GM19455 (cell line): ENCODE results near the gene UBE4A.
A peak's percentile ranks its signal among the peaks of the same experiment; 100 is the strongest.

Experiments
- ATAC-seq: cut with Tn5 transposase; IDR thresholded peaks from one replicate; pipeline ENCODE4 v1.9.1; 2021; ENCODE audit not compliant: unreplicated experiment

UBE4A gene, protein sequence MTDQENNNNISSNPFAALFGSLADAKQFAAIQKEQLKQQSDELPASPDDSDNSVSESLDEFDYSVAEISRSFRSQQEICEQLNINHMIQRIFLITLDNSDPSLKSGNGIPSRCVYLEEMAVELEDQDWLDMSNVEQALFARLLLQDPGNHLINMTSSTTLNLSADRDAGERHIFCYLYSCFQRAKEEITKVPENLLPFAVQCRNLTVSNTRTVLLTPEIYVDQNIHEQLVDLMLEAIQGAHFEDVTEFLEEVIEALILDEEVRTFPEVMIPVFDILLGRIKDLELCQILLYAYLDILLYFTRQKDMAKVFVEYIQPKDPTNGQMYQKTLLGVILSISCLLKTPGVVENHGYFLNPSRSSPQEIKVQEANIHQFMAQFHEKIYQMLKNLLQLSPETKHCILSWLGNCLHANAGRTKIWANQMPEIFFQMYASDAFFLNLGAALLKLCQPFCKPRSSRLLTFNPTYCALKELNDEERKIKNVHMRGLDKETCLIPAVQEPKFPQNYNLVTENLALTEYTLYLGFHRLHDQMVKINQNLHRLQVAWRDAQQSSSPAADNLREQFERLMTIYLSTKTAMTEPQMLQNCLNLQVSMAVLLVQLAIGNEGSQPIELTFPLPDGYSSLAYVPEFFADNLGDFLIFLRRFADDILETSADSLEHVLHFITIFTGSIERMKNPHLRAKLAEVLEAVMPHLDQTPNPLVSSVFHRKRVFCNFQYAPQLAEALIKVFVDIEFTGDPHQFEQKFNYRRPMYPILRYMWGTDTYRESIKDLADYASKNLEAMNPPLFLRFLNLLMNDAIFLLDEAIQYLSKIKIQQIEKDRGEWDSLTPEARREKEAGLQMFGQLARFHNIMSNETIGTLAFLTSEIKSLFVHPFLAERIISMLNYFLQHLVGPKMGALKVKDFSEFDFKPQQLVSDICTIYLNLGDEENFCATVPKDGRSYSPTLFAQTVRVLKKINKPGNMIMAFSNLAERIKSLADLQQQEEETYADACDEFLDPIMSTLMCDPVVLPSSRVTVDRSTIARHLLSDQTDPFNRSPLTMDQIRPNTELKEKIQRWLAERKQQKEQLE

DNA sequence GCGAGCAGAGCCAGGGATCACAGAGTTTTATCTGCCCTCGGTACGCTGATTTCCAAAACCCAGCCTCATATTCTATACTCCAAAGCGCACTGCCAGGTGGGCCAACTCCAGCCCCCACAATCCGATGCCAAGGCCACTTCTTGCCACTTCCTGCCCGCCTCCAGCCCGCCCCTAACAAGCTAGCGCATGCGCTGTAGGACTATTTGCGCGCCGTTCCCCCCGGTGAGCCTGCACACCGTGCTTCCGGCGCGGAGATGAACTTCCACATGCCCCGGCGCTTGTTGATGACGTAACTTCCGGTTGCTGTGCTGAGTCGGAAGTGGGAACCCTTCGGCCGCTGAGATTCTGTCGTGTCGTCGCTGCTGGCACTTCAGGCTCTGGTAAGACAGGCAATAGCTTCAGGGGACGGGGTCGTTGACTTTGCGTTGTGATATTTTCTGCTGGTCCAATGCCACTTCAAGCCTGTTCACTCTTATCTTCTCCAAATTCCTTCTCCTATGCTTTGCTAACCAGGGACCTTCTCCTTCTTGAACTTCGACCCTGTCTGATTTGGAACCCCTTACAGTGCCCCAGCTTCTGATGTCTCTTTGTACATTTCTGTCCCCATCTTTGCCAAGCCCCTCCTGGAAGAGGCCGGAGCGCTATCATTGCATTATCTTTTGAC lies at the start of gene UBE4A:
UBE4A (plus strand) TSS at position 306 of the 664 bp plus-strand sequence. CDS start 5,481 bp downstream, outside the sequence.
- ATAC-seq = peak; percentile 87

DNA sequence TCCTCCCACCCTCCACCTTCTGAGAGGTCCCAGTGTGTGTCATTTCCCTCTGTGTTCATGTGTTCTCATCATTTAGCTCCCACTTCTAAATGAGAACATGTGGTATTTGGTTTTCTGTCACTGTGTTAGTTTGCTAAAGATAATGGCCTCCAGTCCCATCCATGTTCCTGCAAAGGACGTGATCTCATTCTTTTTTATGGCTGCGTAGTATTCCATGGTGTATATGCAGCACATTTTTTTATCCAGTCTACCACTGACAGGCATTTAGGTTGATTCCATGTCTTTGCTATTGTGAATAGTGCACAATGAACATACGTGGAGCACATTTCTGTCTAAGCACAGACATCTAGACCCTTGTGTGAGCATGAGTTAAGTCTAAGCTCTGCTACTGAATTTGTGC lies 49.1 kb upstream of the UBE4A start:
- ATAC-seq = no peak

DNA sequence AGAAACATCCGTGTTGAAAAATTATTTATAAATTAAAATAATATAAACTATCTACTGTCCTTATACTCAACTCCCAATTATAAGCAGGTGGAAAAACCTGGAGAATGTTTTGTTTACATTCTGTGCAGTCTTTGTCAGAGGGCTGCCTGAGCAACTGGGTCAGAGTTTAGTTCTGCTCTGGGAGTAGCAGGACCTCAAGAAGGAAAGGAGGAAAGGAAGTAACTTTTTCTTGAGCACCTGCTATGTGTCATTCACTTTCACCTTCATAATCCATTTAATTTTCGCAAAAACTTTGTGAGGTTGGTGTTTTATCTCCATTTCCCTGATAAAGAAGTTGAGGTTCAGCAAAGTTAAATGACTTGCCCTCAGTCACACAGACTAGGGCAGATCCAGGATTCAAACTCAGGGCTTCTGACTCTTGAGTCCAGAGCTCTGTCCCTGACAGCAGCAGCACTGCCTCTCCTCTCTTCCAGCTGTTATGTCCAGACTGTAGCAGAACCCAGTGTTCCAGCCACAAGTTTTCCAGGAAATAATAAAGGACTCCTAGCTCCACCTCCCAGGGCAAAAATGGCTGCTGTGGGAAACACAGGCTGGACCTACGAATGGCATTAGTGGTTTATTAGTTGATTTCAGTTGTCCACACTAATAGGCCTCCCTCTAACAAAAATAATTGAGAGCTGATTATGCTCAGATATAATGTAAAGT lies 48.5 kb upstream of the UBE4A start:
- ATAC-seq = no peak

DNA sequence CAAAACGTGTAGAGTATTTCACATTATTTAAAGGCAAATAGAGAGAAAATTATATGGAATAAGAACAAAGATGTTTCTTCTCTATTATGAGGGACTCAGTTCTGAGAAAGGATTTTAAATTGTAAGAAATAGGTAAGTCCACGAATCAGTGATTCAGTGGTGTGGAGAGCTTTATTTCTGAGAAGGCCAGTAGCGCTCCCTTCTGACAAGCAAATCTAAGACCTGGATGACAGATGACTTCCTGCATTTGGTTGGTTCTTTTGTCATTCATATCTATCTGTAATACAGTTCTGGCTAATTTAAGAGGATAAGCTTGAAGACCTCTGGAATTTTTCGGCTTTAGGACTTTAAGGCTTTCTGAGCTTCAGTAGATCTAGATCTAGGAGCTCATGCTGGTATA lies 47.9 kb upstream of the UBE4A start:
- no peak for ATAC-seq

DNA sequence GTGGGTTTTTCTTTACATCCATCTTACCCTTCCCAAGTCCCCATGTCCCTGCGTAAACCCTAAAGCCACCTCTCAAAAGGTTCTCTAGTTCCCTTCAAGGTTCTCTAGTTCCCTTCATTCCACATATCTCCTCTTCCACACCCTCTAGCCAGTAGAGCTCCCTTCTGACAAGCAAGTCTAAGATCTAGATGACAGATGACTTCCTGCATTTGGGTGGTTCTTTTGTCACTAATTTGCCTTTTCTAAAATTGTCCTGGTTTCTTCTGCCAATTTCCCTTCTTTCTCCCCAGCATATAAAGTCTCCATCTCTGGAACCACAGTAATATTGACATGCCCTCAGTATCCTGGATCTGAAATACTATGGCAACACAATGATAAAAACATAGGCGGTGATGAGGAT lies 47.1 kb upstream of the UBE4A start:
- no peak for ATAC-seq

DNA sequence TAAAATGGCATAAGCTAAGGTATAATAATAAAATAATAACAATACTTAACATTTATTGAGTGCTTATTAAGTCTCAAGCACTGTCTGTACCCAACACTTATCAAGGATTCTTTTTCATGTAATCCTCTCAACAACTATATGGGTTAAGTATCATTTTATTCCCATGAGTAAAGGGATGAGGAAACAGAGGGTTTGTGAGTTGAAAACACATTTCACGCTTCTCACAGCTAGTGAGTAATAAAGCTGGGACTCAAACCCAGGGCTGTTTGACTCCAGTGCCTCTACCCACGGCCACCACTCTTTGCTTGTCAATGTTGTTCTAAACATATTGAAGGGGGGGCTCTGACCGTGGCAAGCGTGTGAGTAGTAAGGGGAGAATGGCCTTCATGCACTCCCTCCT lies 46.2 kb upstream of the UBE4A start:
- no peak for ATAC-seq

DNA sequence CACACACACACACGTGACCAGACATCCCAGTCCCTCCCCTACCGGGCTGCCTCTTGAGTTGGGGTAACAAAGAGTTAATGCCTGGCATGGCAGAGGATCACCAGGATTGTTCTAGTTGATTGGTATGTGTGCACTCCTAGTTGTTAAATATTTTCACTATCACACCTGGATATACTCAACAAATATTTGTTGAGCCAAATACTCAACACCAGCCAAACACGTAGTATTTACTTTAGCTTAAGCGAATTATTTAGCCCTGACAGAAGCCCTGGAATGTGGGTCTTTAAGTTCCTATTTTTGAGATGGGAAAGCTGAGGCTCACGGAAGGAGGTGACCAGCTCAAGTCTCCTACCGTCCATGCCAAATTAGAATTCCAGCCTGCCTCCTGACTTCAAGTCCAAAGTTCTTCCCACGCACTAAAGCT lies 44.4 kb upstream of the UBE4A start:
- no peak for ATAC-seq

DNA sequence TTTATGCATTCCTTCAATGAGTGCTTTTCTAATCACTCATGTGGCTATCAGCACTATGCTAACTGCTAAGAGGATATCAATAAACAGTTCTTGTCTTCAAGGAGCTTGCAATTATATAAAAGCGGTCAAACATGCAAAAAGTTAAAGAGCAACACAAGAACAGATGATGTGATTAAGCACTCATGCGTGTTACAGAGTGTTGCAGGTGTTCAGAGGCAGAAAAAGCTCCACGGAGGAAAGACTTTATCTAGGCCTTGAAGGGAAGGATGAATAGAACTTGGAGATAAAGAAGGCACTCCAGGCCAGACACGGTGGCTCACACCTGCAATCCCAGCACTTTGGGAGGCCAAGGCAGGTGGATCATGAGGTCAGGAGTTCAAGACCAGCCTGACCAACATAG lies 41.3 kb upstream of the UBE4A start:
- no peak for ATAC-seq

DNA sequence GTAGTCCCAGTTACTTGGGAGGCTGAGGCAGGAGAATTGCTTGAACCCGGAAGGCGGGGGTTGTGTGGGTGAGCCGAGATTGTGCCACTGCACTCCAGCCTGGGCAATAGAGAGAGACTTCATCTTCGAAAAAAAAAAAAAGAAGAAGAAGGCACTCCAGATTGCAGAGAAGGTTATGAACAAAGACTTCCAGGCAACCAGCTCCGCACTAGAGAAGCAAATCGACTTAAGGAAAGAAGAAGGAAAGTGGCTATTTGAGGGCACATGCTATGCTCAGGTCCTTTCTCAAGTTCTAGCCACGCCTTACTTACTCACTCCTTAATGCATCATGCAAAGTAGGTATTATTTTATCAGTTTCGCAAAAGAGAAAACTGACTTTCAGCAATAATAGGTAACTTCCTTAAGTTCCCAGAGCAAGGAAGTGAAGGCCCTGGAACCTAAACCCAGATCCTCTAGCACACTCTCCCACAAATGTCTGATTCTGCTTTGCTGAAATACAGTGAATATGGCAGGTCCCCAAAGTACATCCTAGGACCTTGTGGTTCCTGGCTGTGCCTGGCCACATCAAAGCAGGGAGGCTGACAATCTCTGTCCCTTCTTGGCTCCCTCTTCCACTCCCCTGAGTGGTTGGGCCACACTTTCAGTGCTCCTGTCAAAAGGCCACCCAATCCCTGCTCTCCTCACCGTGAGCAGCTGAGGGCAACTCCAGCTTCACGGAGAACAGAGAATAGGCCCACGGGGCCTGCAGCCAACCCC lies 40.6 kb upstream of the UBE4A start:
- ATAC-seq = no peak

DNA sequence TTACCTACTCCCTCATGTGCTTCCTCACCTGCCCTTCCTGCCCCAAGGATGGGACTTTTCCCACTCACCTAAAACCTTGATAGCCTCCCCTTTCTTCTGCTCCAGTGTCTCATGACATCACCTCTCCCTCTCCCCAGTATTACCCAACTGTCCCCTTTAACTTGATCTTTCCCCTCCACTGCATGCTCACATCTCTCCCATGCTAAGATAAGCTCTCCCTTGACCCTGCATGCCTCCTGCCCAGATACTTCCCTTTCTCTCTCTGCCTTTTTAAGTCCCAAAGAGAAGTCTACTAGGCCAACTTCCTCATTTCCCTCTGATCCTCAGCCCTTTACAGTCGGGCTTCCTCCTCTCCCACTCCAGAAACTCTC lies 40.1 kb upstream of the UBE4A start:
- ATAC-seq = no peak

DNA sequence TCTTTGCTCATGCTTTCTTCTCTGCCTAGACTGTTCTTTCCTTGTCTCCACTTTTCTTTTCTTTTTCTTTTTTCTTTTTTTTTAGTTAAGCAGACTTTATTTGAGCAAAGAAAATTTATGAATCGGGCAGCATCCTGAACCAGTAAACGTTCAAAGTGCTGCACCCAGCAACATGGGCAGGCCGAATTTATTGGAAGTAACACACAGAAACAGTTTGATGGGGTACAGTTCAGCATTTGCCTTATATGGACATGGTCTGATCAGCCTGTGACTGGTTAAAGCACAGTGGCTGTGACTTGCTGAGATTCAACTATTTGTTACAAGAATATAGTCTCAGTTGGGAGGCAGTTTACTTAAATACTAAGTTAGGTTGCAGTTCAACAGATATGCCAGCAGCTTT lies 38.9 kb upstream of the UBE4A start:
- no peak for ATAC-seq

DNA sequence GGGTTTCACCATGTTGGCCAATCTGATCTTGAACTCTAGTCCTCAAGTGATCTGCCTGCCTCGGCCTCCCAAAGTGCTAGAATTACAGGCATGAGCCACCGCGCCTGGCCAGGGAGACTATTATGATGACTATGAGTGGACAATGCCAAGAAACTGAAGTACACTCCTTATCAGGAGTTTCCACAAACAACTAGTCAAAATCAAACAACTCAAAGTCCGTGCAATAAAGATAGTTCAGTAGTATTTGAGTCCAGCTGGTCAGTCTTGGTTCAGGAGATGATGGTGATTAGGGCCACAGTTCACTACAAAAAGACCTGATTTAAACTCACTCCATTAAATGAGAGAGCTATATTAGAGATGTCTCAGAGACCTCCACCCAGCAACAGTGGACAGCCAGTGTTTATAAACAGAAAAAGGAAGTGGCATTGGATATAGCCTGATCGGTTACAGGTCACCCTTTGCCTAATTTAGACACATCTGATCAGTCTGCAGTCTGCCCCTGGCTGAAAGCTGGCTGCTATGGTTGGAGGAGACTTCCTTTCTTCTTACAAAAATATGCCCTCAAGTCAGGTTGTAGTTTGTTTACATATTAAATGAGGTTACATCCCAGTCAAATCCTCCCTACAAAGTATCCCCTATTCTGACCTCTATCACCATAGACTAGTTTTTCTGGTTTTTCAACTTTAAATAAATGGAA lies 37.9 kb upstream of the UBE4A start:
- ATAC-seq = no peak

DNA sequence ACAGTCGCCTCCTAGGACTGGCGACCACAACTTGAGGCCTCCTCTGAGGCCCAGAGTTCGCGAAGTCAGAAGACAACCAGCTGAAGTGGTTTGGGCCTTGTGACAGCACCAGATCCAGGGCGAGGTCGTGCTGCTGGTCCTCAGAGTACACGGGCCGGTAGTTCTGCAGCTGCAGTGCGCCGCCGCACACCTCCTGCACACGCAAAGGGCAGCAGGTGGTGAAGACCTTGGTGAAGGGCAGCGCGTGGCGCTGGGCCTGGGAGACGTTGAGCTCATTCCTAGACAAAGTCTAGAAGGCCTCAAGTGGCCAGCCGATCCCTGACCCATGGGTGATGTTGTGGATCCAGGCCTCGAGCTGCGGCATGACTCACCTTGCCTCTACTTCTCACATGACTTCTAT lies 36.7 kb upstream of the UBE4A start:
- no peak for ATAC-seq

DNA sequence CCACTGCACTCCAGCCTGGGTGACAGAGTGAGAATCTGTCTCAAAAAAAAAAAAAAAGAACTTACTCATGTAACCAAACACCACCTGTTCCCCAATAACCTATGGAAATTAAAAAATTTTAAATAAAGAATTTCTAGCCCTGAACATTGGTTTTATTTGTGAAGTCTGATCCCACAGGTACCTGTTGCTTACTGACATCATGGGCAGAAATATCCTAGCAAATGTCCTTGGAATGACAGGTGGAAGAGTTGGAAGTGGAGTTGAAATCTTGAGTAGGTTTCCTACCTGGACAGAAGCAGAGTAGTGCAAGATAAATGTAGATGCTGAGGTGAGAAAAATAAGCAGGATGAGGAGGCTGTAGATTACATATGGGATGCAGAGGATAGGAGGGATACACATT lies 34.1 kb upstream of the UBE4A start:
- ATAC-seq = no peak

DNA sequence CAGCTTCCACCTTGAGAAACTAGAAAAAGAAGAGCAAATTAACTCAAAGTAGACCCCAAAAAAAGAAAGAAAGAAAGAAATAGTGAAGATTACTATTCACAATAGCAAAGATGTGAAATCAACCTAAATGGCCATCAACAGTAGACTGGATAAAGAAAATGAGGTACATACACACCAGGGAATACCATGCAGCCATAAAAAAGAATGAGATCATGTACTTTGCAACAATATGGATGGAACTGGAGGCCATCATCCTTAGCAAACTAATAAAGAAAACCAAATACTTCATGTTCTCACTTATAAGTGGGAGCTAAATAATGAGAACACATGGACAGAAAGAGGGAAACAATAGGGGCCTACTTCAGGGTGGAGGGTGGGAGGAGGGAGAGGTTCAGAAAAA lies 30.7 kb upstream of the UBE4A start:
- ATAC-seq = no peak

DNA sequence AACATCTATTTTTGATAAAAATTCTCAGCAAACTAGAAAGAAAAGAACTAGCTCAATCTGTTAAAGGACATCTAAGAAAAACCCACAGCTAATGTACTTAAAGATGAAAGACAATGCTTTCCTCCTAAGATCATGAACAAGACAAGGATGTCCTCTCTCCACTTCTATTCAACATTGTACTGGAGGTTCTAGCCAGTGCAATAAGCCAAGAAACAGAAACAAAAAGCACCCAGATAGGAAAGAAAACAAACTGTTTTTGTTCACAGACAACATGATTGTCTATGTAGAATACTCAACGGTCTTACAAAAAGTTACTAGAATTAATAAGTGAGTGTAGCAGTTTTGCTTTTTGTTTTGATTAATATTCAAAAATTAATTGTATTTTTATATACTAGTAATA lies 24.7 kb upstream of the UBE4A start:
- ATAC-seq = no peak

DNA sequence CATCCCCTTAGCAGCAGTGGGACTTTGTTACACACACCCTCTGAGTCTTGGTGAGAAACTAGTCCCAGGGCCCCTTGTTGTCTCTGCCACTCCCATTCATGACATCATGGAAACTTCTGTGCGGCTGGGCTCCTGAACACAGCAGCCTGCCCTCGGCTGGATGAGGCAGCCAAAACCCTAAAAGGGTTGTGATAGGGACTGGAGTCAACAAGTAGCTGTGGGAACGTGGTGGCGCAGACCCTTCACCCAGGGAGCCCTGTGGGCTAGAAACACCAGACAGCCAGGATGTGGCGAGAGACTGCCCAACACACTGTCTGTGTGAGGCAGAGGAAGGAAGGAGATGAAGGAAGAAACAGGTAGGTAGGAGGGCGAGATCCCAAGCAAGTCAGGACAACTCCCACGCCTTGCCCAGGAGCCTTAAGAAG lies 20.8 kb upstream of the UBE4A start:
- no peak for ATAC-seq

DNA sequence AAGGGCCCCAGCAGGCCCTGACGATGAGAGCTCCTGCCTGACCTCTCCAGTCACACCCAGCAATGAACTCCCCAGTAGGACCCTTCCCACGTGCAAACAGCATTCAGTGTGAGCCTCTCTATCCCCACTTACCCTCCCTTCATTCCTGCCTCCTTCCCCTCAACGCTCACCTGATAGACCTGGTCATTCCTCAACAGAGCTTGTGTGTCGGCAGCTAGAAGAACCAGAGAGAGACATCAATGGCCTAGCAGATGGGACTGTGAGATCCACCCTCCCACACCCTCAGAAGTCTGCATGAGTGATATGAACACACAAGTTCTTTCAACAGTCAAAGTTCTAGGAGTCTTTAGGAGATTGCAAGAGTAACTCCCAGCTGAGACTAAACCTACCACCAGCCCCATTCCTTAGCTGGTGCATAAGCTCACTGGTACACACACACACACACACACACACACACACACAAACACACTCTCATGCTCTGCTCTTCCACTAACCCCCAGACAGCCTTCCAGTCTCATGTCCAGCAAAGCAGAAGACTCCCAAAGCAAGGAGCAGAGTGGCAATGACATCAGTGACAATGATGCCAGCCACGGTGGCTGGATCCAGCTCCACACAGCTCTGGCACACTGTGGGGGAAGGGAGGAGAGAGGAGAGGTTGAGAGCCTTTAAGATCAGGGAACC lies 20.0 kb upstream of the UBE4A start:
- ATAC-seq = no peak

DNA sequence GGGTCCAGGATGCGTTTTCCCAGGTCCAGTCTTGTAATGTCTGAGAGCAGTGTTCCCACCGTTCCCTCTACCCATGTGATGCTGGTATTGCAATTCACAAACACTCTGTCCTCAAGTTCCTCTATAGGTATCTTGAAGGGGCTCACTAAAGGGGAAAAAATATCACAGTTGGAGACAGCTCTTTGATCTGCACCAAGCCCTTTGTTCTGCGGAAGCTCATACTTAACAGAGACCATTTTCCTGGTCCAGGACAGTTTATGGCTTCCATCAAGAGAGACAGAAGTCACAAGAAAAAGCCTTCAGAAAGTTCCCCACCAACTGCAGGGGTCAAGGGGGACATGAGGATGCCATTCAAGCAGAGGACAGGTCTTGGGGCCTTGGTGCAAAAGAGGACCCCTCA lies 19.0 kb upstream of the UBE4A start:
- ATAC-seq = no peak
